Fibroblast of gingiva (primary cell): ENCODE measurements around the gene MPC1.
"Not testable (repeated sequence)": the region's sequence is repeated elsewhere in the genome, so short reads cannot be mapped to it uniquely, and the experiment has no call there.

Experiments
- DNase-seq: peaks from one replicate; pipeline ENCODE4 v3.0.0-alpha.2; 2011; ENCODE audit warnings: low read depth

The MPC1 gene

GRCh38 chr6:166344921-166345320 lies 37.8 kb downstream of the MPC1 start:
- DNase-seq = not testable (repeated sequence)

GRCh38 chr6:166344240-166344639 lies 38.5 kb downstream of the MPC1 start:
- DNase-seq = no peak

- no peak for DNase-seq
These were observed 39.6 kb downstream of the MPC1 start for GRCh38 chr6:166343150-166343487.

GRCh38 chr6:166342349-166343149 lies 40.2 kb downstream of the MPC1 start, which contains the start of gene SFT2D1:
SFT2D1 (minus strand) TSS chr6:166342545; CDS start chr6:166342481, 64 bp downstream.
- DNase-seq = peak; percentile 78

- no peak for DNase-seq
These were observed 40.8 kb downstream of the MPC1 start for GRCh38 chr6:166341977-166342348.

GRCh38 chr6:166341464-166341863 lies 41.3 kb downstream of the MPC1 start:
- no peak for DNase-seq

- no peak for DNase-seq
These were observed 43.9 kb downstream of the MPC1 start for GRCh38 chr6:166338854-166339253.

GRCh38 chr6:166336847-166337246 lies 45.9 kb downstream of the MPC1 start:
- no peak for DNase-seq

GRCh38 chr6:166335378-166336302 lies 47.1 kb downstream of the MPC1 start:
- no peak for DNase-seq

GRCh38 chr6:166334878-166335277 lies 47.9 kb downstream of the MPC1 start:
- DNase-seq = no peak

GRCh38 chr6:166333172-166333995 lies 49.4 kb downstream of the MPC1 start:
- no peak for DNase-seq

- DNase-seq = no peak
These were observed 51.0 kb downstream of the MPC1 start for GRCh38 chr6:166331503-166332415.

GRCh38 chr6:166330612-166331011 lies 52.1 kb downstream of the MPC1 start:
- peak; percentile 5 for DNase-seq

GRCh38 chr6:166325383-166326042 lies 57.2 kb downstream of the MPC1 start:
- DNase-seq = no peak

GRCh38 chr6:166323395-166323794 lies 59.3 kb downstream of the MPC1 start:
- DNase-seq = no peak

GRCh38 chr6:166318649-166319600 lies 63.8 kb downstream of the MPC1 start:
- no peak for DNase-seq

GRCh38 chr6:166318227-166318626 lies 64.5 kb downstream of the MPC1 start:
- no peak for DNase-seq

GRCh38 chr6:166317261-166318212 lies 65.2 kb downstream of the MPC1 start:
- no peak for DNase-seq
